Pancreas (tissue), 10 donors: Measurements from ENCODE around the gene SHISA7. TPM values are rescaled to one million over a fixed set of nuclear protein-coding genes. Genes with fewer than 3 reads are reported as not detected.

ENCODE experiments used
- ATAC-seq, 4 donors: fragments of 200-7000 bp; cut with Tn5 transposase; one replicate each; pipeline versions ENCODE4 v1.8.0 to v1.9.1; 2020; ENCODE audit warnings: mild to moderate bottlenecking in 4 of 4, moderate library complexity in 4 of 4
- DNase-seq, 6 donors: peaks; one replicate each; pipeline ENCODE4 v3.0.0-alpha.2; 2020
- FAIRE-seq: peaks from 2 replicates; lab custom pipeline; 2012; peaks lifted over from hg19 to GRCh38; lab: Jason Lieb, UNC
- H3K27ac ChIP-seq, 4 donors: fragments of 200-600 bp; sonication (generic); 1 replicate in 3 of 4; 2 replicates in 1 of 4; pipeline versions ENCODE4 v1.5.0 to v1.8.0; 2020
- H3K27me3 ChIP-seq, 4 donors: fragments of 200-600 bp; one replicate each; pipeline ENCODE4 v1.8.0; 2021
- H3K36me3 ChIP-seq, 3 donors: fragments of 200-600 bp; sonication (generic) in 1 of 3; one replicate each; pipeline versions ENCODE4 v1.5.0 to v1.8.0; 2020 to 2021
- H3K4me1 ChIP-seq, 3 donors: fragments of 200-600 bp; one replicate each; pipeline ENCODE4 v1.8.0; 2021
- H3K4me3 ChIP-seq, 4 donors: fragments of 200-600 bp; sonication (generic) in 2 of 4; one replicate each; pipeline versions ENCODE4 v1.5.0 to v1.8.0; 2020 to 2021
- H3K9me3 ChIP-seq, 4 donors: fragments of 200-600 bp; one replicate each; pipeline ENCODE4 v1.8.0; 2021
- CTCF ChIP-seq, 4 donors: fragments of 200-600 bp; sonication (generic) in 3 of 4; IDR thresholded peaks; one replicate each; pipeline versions ENCODE4 v1.5.0 to v1.8.0; 2021; ENCODE audit warnings: antibody characterized with exemption in 4 of 4
- WGBS, 2 donors: extraction: QIAGEN DNeasy Blood & Tissue Kit; methylation state at CpG; one replicate each; pipeline ENCODE4 v1.1.7; 2013; 5-methylcytosine and 5-hydroxymethylcytosine counted together
- intact Hi-C, 3 donors: fragments of 100-400 bp; cut with DNase I; formaldehyde crosslinking; loops; one replicate each; pipeline versions ENCODE4 v1.11.1 to v1.14.2; 2022
- polyA plus RNA-seq, 2 donors: library from polyadenylated mRNA; stranded (reverse); fragments of 200-250 nt; gene quantifications; one replicate each; pipeline ENCODE4 v1.2.3, GENCODE V29; 2013
- total RNA-seq, 6 donors: library from RNA; stranded (reverse); fragmentation: NEBNext Ultra II Directional in 4 of 6; extraction: Animal tissue kit (Norgen Biotek cat#: 25700) in 4 of 6; gene quantifications; one replicate each; pipeline versions ENCODE4 v1.2.1 to v1.2.4, GENCODE V29; 2021 to 2023
- donor health status: healthy with polysubstance abuse.
- donor health status: DM: no; HTN: no; CAD: no; lungs with moderate emphysema.
- donor health status: DM: no; HTN: no; CAD: no.
- donor health status: control.
- donor health status: control.
- donor health status: Bipolar disorder and iron deficiency.
- donor health status: DM: yes; HTN: yes; CAD: no.
- donor health status: DM: no; HTN: no; CAD: no.
- donor health status: DM: no; HTN: no; CAD: no.
- donor health status: DM: yes; HTN: yes; CAD: no.

The SHISA7 gene
- total and polyA plus RNA-seq, 8 donors, result 0.04 to 0.33 (median 0.06) TPM; not detected in 3

GRCh38 chr19:55479451-55480230 lies 36.5 kb upstream of the SHISA7 start:
- Histone ChIP-seq H3K4me1 (peaks cover 16 to 26% (median 22%) of the 10 kb centered on the region in 3 donors), H3K27me3 (no peaks in the 10 kb centered on the region), H3K9me3 (no peaks in the 10 kb centered on the region), H3K4me3 (no peak overlapping the region), H3K27ac (peak overlapping the region; percentile 47 to 55 (median 50)), H3K36me3 (peaks cover 0 to 6% (median 0%) of the 10 kb centered on the region in 3 donors)
- 25 to 32% methylated on average over 14 to 15 of the region's 15 CpGs for WGBS, 2 donors
- intact Hi-C loops, result no loop called here
- no peak for TF ChIP-seq CTCF (IDR thresholded peaks at IDR 0.05)
- FAIRE-seq (no peak), ATAC-seq (peak in 3 of 4 donors; percentile 17 to 39 (median 26)), DNase-seq (peak in 5 of 6 donors; percentile 60 to 71 (median 67))

GRCh38 chr19:55479045-55479444 lies 35.9 kb upstream of the SHISA7 start:
- DNase-seq, result peak in 3 of 6 donors; percentile 41 to 64 (median 54)
- peak overlapping the region; percentile 47 to 55 (median 50) for H3K27ac ChIP-seq
- 78 to 79% methylated on average over 17 of the region's 17 CpGs for WGBS, 2 donors
- H3K36me3 ChIP-seq, result peaks cover 0 to 6% (median 0%) of the 10 kb centered on the region in 3 donors
- intact Hi-C loops, result no loop called here
- no peaks in the 10 kb centered on the region for H3K9me3 ChIP-seq
- H3K4me3 ChIP-seq, result no peak overlapping the region
- ATAC-seq, result no peak
- H3K27me3 ChIP-seq, result no peaks in the 10 kb centered on the region
- H3K4me1 ChIP-seq, result peaks cover 10 to 20% (median 19%) of the 10 kb centered on the region in 3 donors
- FAIRE-seq, result no peak
- no peak for TF ChIP-seq CTCF (IDR thresholded peaks at IDR 0.05)

- 86 to 91% methylated on average over 12 of the region's 12 CpGs for WGBS, 2 donors
- no peak for FAIRE-seq
- no peak for ATAC-seq
- H3K9me3 ChIP-seq, result no peaks in the 10 kb centered on the region
- peak overlapping the region in 3 of 4 donors; percentile 2 to 55 (median 48) for H3K27ac ChIP-seq
- TF ChIP-seq CTCF (IDR thresholded peaks at IDR 0.05), result no peak
- no peak overlapping the region for H3K4me3 ChIP-seq
- peaks cover 0 to 6% (median 0%) of the 10 kb centered on the region in 3 donors for H3K36me3 ChIP-seq
- peaks cover 9 to 19% (median 19%) of the 10 kb centered on the region in 3 donors for H3K4me1 ChIP-seq
- peak in 1 of 6 donors; percentile 64 for DNase-seq
- intact Hi-C loops, result no loop called here
- H3K27me3 ChIP-seq, result no peaks in the 10 kb centered on the region
These were observed 35.3 kb upstream of the SHISA7 start for GRCh38 chr19:55478364-55478763.

GRCh38 chr19:55477905-55478304 lies 34.8 kb upstream of the SHISA7 start:
- DNase-seq, result peak in 1 of 6 donors; percentile 57
- Histone ChIP-seq H3K36me3 (peaks cover 0 to 5% (median 0%) of the 10 kb centered on the region in 3 donors), H3K9me3 (no peaks in the 10 kb centered on the region), H3K4me1 (peaks cover 9 to 19% (median 19%) of the 10 kb centered on the region in 3 donors), H3K4me3 (peak overlapping the region in 1 of 4 donors; percentile 59), H3K27ac (no peak overlapping the region), H3K27me3 (no peaks in the 10 kb centered on the region)
- TF ChIP-seq CTCF (IDR thresholded peaks at IDR 0.05), result no peak
- intact Hi-C loops, result no loop called here
- FAIRE-seq, result no peak
- 76 to 83% methylated on average over 13 of the region's 13 CpGs for WGBS, 2 donors
- no peak for ATAC-seq
